Subcutaneous adipose tissue (tissue), 4 donors: ENCODE results near the gene HTT-AS. TPM values are rescaled to one million over a fixed set of nuclear protein-coding genes. Genes with fewer than 3 reads are reported as not detected.

Experiments used
- CTCF ChIP-seq: fragments of 450-650 bp; IDR thresholded peaks from one replicate; pipeline ENCODE4 v1.5.1; 2016; ENCODE audit warnings: low read depth, mild to moderate bottlenecking, control low read depth, antibody characterized with exemption, moderate library complexity
- total RNA-seq, 4 donors: library from RNA; depleted of rRNA; stranded (reverse); fragments of >200 nt; gene quantifications; one replicate each; pipeline ENCODE4 v1.1.0, GENCODE V29; 2016

HTT-AS gene
- total RNA-seq, result not detected

DNA sequence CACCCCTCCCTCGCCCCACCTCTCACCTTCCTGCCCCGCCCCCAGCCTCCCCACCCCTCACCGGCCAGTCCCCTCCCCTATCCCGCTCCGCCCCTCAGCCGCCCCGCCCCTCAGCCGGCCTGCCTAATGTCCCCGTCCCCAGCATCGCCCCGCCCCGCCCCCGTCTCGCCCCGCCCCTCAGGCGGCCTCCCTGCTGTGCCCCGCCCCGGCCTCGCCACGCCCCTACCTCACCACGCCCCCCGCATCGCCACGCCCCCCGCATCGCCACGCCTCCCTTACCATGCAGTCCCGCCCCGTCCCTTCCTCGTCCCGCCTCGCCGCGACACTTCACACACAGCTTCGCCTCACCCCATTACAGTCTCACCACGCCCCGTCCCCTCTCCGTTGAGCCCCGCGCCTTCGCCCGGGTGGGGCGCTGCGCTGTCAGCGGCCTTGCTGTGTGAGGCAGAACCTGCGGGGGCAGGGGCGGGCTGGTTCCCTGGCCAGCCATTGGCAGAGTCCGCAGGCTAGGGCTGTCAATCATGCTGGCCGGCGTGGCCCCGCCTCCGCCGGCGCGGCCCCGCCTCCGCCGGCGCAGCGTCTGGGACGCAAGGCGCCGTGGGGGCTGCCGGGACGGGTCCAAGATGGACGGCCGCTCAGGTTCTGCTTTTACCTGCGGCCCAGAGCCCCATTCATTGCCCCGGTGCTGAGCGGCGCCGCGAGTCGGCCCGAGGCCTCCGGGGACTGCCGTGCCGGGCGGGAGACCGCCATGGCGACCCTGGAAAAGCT, at the start of gene HTT-AS, which contains the start of gene HTT:
Gene HTT-AS, minus strand, starts transcription at position 461 of the 768 bp plus-strand sequence.
Gene HTT, plus strand, starts transcription at position 604 of the 768 bp plus-strand sequence. Its CDS starts 145 bp downstream, at position 749.
- no peak for TF ChIP-seq CTCF

DNA sequence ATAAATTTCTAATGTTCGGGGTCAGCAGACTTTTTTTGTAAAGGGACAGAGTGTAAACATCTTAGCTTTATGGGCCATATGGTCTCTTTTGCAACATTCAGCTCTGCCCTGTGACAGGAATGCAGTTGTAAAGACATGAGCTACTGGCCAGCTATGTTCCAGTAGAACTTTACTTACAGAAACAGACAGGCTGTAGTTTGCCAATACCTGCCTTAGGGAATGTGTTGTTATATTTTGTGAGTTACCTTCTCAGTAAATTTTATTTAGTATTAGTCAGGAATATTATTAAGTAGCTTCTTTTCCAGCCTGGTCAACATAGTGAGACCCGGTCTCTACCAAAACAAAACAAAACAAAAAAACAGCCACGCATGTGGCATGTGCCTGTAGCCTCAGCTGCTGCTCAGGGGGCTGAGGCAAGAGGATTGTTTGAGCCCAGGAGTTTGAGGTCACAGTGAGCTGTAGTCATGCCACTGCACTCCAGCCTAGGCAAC, 48.9 kb upstream of the HTT-AS start:
- no peak for TF ChIP-seq CTCF

DNA sequence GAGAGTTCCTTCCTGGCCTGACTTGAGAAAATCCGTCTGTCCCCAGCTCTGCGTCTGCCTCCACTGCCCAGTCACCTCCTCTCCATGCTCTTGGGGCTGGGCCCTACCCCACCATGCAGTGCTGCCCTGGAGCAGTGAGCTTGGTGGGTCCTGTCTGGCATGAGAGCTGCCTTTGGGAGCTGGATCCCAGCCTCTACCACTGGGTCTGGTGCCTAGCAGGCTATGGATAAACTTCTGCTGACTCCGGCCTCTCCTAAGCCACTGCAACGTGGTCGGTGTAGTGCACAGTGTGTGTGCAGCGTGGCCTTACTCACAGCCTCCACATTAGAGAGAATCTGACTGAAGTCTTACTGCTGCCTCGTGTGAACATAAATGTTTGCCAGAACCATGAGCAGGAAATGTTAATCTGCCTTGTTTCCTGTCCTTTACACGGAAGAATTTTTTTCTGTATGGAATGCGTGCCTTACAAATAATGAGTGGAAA, 47.8 kb upstream of the HTT-AS start:
- TF ChIP-seq CTCF, result no peak

DNA sequence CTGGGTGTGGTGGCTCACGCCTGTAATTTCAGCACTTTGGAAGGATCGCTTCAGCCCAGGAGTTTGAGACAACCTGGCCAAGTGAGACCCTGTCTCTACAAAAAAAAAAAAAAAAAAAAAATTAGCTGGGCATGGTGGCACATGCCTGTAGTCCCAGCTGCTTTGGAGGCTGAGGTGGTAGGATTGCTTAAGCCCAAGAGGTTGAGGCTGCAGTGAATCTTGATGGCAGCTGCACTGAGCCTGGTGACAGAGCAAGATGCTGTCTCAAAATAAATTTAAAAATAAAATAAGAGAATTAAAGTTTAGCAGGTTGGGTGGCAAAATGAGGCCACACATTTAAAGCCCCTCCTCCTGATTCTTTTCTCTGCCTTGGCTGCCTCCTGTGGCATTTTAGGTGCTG, 47.3 kb upstream of the HTT-AS start:
- TF ChIP-seq CTCF, result no peak

DNA sequence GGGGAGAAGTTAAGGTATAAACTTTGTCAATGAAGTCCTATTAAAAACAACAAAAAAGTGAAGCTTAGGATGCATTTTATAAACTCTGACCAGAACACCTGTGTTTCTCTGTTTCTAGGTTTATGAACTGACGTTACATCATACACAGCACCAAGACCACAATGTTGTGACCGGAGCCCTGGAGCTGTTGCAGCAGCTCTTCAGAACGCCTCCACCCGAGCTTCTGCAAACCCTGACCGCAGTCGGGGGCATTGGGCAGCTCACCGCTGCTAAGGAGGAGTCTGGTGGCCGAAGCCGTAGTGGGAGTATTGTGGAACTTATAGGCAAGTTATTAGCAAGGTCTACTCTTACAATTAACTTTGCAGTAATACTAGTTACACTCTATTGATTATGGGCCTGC, 46.8 kb upstream of the HTT-AS start:
- no peak for TF ChIP-seq CTCF

- TF ChIP-seq CTCF, result no peak
Measured at GRCh38 chr4:3119464-3119863, 45.1 kb upstream of the HTT-AS start.

DNA sequence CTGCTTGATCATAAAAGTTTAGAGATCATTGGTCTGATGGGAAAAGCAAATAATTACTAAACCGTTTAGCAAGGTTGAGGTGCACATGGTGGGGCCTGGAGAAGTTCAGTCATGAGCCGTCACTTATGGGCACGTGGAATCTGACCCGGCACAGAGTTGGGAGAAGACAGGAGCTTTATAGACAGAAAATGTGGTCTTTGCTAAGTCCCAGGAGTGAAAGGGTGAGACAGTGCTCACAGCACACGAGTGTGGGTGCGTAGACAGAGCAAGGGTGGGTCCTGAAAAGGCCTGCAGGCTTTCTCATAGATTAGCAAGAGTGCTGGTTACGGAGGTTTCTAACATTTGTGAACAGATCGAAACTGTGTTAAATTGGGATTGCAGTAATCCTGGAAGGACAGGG, 44.0 kb upstream of the HTT-AS start:
- TF ChIP-seq CTCF, result no peak
